Coronary artery (tissue), 2 donors: ENCODE data around the gene APLF.
"Not testable (repeated sequence)": the region's sequence is repeated elsewhere in the genome, so short reads cannot be mapped to it uniquely, and the experiment has no call there.

Experiments used
- DNase-seq: peaks from one replicate; pipeline ENCODE4 v3.0.0-alpha.2; 2017; ENCODE audit warnings: low spot score
- H3K27ac ChIP-seq, 2 donors: fragments of 200-600 bp; sonication (generic); one replicate each; pipeline ENCODE4 v1.5.1; 2016 to 2019
- H3K4me3 ChIP-seq: fragments of 200-600 bp; sonication (generic); 2 replicates; pipeline ENCODE4 v1.5.1; 2016; ENCODE audit warnings: mild to moderate bottlenecking, moderate library complexity
- TF ChIP-seq, protein P1 (sequence below): fragments of 200-600 bp; sonication (generic); IDR thresholded peaks from one replicate; pipeline ENCODE4 v1.5.1; 2019; ENCODE audit warnings: antibody characterized with exemption

APLF gene

GRCh38 chr2:68537011-68537410, 69.6 kb downstream of the APLF start:
- Histone ChIP-seq H3K4me3 (no peak overlapping the region), H3K27ac (no peak overlapping the region)
- no peak for DNase-seq
- TF ChIP-seq, protein P1, sequence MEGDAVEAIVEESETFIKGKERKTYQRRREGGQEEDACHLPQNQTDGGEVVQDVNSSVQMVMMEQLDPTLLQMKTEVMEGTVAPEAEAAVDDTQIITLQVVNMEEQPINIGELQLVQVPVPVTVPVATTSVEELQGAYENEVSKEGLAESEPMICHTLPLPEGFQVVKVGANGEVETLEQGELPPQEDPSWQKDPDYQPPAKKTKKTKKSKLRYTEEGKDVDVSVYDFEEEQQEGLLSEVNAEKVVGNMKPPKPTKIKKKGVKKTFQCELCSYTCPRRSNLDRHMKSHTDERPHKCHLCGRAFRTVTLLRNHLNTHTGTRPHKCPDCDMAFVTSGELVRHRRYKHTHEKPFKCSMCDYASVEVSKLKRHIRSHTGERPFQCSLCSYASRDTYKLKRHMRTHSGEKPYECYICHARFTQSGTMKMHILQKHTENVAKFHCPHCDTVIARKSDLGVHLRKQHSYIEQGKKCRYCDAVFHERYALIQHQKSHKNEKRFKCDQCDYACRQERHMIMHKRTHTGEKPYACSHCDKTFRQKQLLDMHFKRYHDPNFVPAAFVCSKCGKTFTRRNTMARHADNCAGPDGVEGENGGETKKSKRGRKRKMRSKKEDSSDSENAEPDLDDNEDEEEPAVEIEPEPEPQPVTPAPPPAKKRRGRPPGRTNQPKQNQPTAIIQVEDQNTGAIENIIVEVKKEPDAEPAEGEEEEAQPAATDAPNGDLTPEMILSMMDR, result no peak

DNA sequence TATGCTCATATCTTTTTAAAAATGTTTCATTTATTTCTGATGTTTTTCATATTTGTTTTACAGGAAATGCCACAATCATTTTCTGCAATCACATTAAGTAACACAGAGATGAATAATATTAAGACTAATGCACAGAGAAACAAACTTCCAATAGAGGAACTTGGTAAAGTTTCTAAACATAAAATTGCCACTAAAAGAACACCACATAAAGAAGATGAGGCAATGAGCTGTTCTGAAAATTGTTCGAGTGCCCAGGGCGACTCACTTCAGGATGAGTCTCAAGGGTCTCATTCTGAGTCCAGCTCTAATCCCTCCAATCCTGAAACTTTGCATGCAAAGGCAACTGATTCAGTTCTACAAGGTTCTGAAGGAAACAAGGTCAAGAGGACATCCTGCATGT, 70.4 kb downstream of the APLF start:
- Histone ChIP-seq H3K4me3 (no peak overlapping the region), H3K27ac (no peak overlapping the region)
- no peak for DNase-seq
- TF ChIP-seq, protein P1, result no peak

- DNase-seq, result no peak
- Histone ChIP-seq H3K27ac (no peak overlapping the region), H3K4me3 (no peak overlapping the region)
- TF ChIP-seq, protein P1, result no peak
Observed at GRCh38 chr2:68544811-68545210, 77.4 kb downstream of the APLF start.

- TF ChIP-seq, protein P1, result no peak
- DNase-seq, result no peak
- H3K4me3 ChIP-seq, result no peak overlapping the region
- no peak overlapping the region for H3K27ac ChIP-seq
Observed at GRCh38 chr2:68548396-68548795, 81.0 kb downstream of the APLF start.

GRCh38 chr2:68553098-68553497, 85.7 kb downstream of the APLF start:
- H3K4me3 ChIP-seq, result no peak overlapping the region
- TF ChIP-seq, protein P1, result no peak
- H3K27ac ChIP-seq, result no peak overlapping the region
- DNase-seq, result no peak

DNA sequence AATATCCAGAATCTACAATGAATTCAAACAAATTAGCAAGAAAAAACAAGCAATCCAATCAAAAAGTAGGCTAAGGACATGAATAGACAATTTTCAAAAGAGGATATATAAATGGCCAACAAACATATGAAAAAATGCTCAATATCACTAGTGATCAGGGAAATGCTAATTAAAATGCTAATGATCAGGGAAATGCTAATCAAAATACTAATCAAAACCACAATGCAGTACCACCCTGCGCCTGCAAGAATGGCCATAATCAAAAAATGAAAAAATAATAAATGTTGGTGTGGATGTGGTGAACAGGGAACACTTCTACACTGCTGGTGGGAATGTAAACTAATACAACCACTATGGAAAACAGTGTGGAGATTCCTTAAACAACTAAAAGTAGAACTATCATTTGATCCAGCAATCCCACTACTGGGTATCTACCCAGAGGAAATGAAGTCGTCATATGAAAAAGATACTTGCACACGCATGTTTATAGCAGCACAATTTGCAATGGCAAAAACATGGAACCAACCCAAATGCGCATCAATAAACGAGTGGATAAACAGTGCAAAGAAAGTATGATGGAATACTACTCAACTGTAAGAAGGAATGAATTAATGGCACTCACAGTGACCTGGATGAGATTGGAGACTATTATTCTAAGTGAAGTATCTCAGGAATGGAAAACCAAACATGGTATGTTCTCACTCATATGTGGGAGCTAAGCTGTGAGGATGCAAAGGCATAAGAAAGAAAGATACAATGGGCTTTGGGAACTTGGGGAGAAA, 88.2 kb downstream of the APLF start:
- not testable (repeated sequence) for H3K4me3 ChIP-seq, H3K27ac ChIP-seq, DNase-seq

DNA sequence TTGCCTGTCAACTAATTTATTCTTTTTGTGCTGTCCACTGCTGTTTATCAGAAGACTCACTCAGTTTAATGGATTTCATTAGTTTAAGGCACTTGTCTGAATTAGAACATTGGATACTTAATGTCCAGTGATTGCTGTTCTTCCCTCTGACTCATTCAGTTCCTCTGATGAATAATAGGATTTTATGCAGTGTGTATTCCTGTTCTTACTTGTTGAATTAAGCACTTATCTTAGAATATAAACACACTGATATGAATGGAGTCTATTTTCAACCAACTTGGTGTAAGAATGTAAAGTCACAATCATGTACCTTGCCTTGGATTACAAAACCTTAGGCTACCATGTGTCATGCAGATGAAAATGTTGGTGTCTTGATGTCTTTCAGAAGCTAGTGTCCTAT, 89.0 kb downstream of the APLF start:
- Histone ChIP-seq H3K4me3 (no peak overlapping the region), H3K27ac (no peak overlapping the region)
- no peak for DNase-seq
- TF ChIP-seq, protein P1, result no peak
